GM23338 (cell line): ENCODE measurements around the gene CEP78.

ENCODE experiments used
- EZH2 ChIP-seq: fragments of 200-600 bp; sonication (generic); IDR thresholded peaks from one replicate; pipeline ENCODE4 v1.8.0; 2017; ENCODE audit warnings: antibody characterized with exemption, mild to moderate bottlenecking, low read depth; ENCODE audit not compliant: unreplicated experiment
- EZH2phosphoT487 ChIP-seq: fragments of 200-600 bp; sonication (generic); IDR thresholded peaks from one replicate; pipeline ENCODE4 v1.8.1; 2018; ENCODE audit warnings: antibody characterized with exemption; ENCODE audit not compliant: unreplicated experiment
- POLR2AphosphoS5 ChIP-seq: IDR thresholded peaks from 2 replicates; pipeline ENCODE4 v1.6.1; 2016; ENCODE audit warnings: antibody characterized with exemption, low read depth
- TF ChIP-seq, protein P1 (sequence below), 2 experiments: fragments of 200-600 bp in 1 of 2; sonication (generic) in 1 of 2; conservative IDR thresholded peaks; 2 replicates each; pipeline versions ENCODE4 v1.5.1 to v1.6.1; 2016 to 2017; ENCODE audit warnings: antibody characterized with exemption in 2 of 2, low read depth in 2 of 2, mild to moderate bottlenecking in 2 of 2, moderate library complexity in 1 of 2
- TF ChIP-seq, protein P2 (sequence below): IDR thresholded peaks from one replicate; pipeline ENCODE4 v1.6.1; 2018; ENCODE audit warnings: antibody characterized with exemption; ENCODE audit not compliant: unreplicated experiment

- no peak for TF ChIP-seq EZH2phosphoT487
- TF ChIP-seq, protein P1, sequence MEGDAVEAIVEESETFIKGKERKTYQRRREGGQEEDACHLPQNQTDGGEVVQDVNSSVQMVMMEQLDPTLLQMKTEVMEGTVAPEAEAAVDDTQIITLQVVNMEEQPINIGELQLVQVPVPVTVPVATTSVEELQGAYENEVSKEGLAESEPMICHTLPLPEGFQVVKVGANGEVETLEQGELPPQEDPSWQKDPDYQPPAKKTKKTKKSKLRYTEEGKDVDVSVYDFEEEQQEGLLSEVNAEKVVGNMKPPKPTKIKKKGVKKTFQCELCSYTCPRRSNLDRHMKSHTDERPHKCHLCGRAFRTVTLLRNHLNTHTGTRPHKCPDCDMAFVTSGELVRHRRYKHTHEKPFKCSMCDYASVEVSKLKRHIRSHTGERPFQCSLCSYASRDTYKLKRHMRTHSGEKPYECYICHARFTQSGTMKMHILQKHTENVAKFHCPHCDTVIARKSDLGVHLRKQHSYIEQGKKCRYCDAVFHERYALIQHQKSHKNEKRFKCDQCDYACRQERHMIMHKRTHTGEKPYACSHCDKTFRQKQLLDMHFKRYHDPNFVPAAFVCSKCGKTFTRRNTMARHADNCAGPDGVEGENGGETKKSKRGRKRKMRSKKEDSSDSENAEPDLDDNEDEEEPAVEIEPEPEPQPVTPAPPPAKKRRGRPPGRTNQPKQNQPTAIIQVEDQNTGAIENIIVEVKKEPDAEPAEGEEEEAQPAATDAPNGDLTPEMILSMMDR (conservative IDR thresholded peaks at IDR 0.05; ENCODE audit: low read depth in 2 of 2) = no peak
- TF ChIP-seq EZH2 = no peak
- peak; percentile 15; the same call in 1 of the 2 replicates for TF ChIP-seq POLR2AphosphoS5
- TF ChIP-seq, protein P2, sequence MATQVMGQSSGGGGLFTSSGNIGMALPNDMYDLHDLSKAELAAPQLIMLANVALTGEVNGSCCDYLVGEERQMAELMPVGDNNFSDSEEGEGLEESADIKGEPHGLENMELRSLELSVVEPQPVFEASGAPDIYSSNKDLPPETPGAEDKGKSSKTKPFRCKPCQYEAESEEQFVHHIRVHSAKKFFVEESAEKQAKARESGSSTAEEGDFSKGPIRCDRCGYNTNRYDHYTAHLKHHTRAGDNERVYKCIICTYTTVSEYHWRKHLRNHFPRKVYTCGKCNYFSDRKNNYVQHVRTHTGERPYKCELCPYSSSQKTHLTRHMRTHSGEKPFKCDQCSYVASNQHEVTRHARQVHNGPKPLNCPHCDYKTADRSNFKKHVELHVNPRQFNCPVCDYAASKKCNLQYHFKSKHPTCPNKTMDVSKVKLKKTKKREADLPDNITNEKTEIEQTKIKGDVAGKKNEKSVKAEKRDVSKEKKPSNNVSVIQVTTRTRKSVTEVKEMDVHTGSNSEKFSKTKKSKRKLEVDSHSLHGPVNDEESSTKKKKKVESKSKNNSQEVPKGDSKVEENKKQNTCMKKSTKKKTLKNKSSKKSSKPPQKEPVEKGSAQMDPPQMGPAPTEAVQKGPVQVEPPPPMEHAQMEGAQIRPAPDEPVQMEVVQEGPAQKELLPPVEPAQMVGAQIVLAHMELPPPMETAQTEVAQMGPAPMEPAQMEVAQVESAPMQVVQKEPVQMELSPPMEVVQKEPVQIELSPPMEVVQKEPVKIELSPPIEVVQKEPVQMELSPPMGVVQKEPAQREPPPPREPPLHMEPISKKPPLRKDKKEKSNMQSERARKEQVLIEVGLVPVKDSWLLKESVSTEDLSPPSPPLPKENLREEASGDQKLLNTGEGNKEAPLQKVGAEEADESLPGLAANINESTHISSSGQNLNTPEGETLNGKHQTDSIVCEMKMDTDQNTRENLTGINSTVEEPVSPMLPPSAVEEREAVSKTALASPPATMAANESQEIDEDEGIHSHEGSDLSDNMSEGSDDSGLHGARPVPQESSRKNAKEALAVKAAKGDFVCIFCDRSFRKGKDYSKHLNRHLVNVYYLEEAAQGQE = no peak
Observed at GRCh38 chr9:78298046-78298765, 62.3 kb downstream of the CEP78 start.
